Activated naive CD8-positive, alpha-beta T cell treated with anti-CD3 and anti-CD28 coated beads, Interleukin-2, amount 10 ng/mL, durations not matched to agents 7 days and 5 days (primary cell): ENCODE measurements around the gene CABLES2. TPM values are rescaled to one million over a fixed set of nuclear protein-coding genes. Genes with fewer than 3 reads are reported as not detected.

Source experiments
- ATAC-seq: fragments of 150-1000 bp; cut with Tn5 transposase; one replicate; pipeline ENCODE4 v1.10.0; 2021; ENCODE audit warnings: low read depth, moderate library complexity
- POLR2A ChIA-PET: fragments of 350-600 bp; sonication (Branson Sonifier 250); formaldehyde crosslinking; loops from one replicate; lab custom pipeline; 2021; ENCODE audit warnings: antibody characterized with exemption; lab: Charles Lee
- DNase-seq: peaks from one replicate; pipeline ENCODE4 v3.0.0; 2021
- H3K27ac Mint-ChIP-seq: one replicate; pipeline ENCODE4 v1.8.0; 2022; ENCODE audit warnings: mild to moderate bottlenecking, mixed read lengths
- H3K27me3 Mint-ChIP-seq: one replicate; pipeline ENCODE4 v1.8.0; 2022; ENCODE audit warnings: mild to moderate bottlenecking, moderate library complexity, mixed read lengths
- H3K36me3 Mint-ChIP-seq: one replicate; pipeline ENCODE4 v1.8.0; 2021; ENCODE audit warnings: mild to moderate bottlenecking, mixed read lengths
- H3K4me1 Mint-ChIP-seq: one replicate; pipeline ENCODE4 v1.8.0; 2021; ENCODE audit warnings: mixed read lengths
- H3K4me3 Mint-ChIP-seq: one replicate; pipeline ENCODE4 v1.8.0; 2022; ENCODE audit warnings: mild to moderate bottlenecking, moderate library complexity, mixed read lengths
- H3K9me3 Mint-ChIP-seq: one replicate; pipeline ENCODE4 v1.8.0; 2021; ENCODE audit warnings: mixed read lengths
- total RNA-seq, 2 experiments: library from RNA; stranded (reverse); gene quantifications; one replicate each; pipeline ENCODE4 v1.2.3, GENCODE V29; 2021

The CABLES2 gene
- total RNA-seq, 2 experiments from 2014 or later, result 12.1 to 14.4 TPM

DNA sequence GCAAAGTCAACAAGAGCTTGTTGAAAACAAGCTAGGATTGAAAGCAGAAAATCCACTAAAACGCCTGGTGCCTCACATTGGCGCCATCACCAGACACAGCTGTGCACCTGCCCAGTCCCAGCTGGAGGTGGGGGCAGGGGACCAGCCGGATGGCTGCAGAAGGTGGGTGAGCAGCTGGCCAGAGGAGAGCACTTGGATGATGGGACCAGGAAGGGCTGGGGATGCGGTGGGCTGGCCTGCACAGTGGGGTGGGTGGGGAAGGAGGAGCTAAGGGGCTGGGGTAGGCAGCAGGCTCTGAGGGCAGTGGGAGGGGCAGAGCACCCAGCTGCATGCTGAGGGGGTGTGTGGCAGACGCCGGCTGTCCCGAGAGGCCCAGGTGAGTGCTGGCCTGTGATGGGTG lies 7.1 kb downstream of the CABLES2 start:
- POLR2A ChIA-PET, result interaction anchor here (1.1 kb wide), 1 partner anchor 13 kb away, joined by 6 read pairs; the partner anchor contains the start of gene RPS21
- H3K4me1 Mint-ChIP-seq, result peaks cover 2% of the 10 kb centered on the region
- no peak for DNase-seq
- H3K9me3 Mint-ChIP-seq, result peaks cover 6% of the 10 kb centered on the region
- ATAC-seq, result no peak
- no peak overlapping the region for H3K4me3 Mint-ChIP-seq
- peaks cover 8% of the 10 kb centered on the region for H3K36me3 Mint-ChIP-seq
- H3K27me3 Mint-ChIP-seq, result no peaks in the 10 kb centered on the region
- H3K27ac Mint-ChIP-seq, result no peak overlapping the region

GRCh38 chr20:62398120-62398821 lies 8.8 kb downstream of the CABLES2 start:
- Mint-ChIP-seq H3K36me3 (peaks cover 8% of the 10 kb centered on the region), H3K27me3 (no peaks in the 10 kb centered on the region), H3K4me1 (no peaks in the 10 kb centered on the region), H3K4me3 (no peak overlapping the region), H3K9me3 (peaks cover 6% of the 10 kb centered on the region), H3K27ac (peak overlapping the region; percentile 34)
- POLR2A ChIA-PET, result no interaction called here
- ATAC-seq, result no peak
- DNase-seq, result no peak

GRCh38 chr20:62396367-62397239 lies 10.5 kb downstream of the CABLES2 start:
- Mint-ChIP-seq H3K27ac (no peak overlapping the region), H3K4me1 (no peaks in the 10 kb centered on the region), H3K27me3 (no peaks in the 10 kb centered on the region), H3K9me3 (peaks cover 6% of the 10 kb centered on the region), H3K4me3 (no peak overlapping the region), H3K36me3 (peaks cover 8% of the 10 kb centered on the region)
- ATAC-seq (no peak), DNase-seq (no peak)
- POLR2A ChIA-PET, result interaction anchor here (1.3 kb wide), 1 partner anchor 10 kb away, joined by 3 read pairs; the partner anchor contains the start of gene RPS21

DNA sequence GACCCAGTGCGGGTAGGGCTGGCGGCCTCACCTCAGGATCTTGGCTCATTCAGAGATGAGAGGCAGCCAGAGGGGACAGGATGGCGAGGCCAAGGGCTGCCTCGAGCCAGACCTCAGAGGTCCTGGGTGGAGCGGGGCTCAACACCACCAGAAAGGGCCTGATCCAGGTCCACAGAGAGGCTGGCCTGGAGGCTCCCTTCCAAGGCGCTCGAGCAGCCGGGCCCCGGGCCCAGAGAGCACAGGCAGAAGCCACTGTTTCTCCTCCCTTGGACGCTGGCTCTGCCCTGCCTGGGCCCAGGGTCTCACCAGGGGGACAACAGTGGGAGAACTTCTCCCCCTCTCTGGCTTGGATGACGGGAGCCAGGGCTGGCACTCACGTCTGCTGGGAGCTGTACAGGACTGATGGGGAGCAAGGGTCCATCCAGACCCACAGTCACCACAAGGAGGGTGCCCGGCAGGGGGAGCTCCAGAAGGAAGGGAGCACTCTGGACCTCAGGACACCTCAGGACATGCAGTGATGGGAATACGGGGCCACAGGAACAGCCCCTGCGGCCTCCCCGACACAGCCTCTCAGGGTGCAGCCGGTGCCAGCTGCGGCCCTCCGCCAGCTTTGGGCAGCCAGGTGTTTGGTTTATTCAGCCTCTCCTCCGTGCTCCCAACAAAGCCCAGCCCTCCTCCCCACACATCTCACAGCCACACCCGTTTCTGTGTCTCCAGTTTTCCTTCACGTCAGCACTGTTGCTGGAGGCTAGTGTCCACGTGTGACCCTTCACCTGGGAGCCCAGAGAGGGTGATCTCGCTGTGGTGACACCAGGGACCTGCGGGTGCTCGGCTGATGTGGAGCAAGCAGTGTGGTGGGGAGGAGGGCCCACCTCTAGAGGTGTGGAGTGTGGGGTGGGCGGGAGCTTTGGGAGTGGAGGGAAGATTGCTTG lies 11.5 kb downstream of the CABLES2 start:
- H3K4me1 Mint-ChIP-seq, result no peaks in the 10 kb centered on the region
- no peak overlapping the region for H3K4me3 Mint-ChIP-seq
- H3K27me3 Mint-ChIP-seq, result no peaks in the 10 kb centered on the region
- H3K36me3 Mint-ChIP-seq, result peaks cover 8% of the 10 kb centered on the region
- DNase-seq (no peak), ATAC-seq (no peak)
- H3K27ac Mint-ChIP-seq, result no peak overlapping the region
- peaks cover 6% of the 10 kb centered on the region for H3K9me3 Mint-ChIP-seq
- POLR2A ChIA-PET, result interaction anchor here (1.0 to 1.3 kb wide), 2 partner anchors 9 to 221 kb away, joined by 3 read pairs; partner anchors contain the start of gene RPS21

DNA sequence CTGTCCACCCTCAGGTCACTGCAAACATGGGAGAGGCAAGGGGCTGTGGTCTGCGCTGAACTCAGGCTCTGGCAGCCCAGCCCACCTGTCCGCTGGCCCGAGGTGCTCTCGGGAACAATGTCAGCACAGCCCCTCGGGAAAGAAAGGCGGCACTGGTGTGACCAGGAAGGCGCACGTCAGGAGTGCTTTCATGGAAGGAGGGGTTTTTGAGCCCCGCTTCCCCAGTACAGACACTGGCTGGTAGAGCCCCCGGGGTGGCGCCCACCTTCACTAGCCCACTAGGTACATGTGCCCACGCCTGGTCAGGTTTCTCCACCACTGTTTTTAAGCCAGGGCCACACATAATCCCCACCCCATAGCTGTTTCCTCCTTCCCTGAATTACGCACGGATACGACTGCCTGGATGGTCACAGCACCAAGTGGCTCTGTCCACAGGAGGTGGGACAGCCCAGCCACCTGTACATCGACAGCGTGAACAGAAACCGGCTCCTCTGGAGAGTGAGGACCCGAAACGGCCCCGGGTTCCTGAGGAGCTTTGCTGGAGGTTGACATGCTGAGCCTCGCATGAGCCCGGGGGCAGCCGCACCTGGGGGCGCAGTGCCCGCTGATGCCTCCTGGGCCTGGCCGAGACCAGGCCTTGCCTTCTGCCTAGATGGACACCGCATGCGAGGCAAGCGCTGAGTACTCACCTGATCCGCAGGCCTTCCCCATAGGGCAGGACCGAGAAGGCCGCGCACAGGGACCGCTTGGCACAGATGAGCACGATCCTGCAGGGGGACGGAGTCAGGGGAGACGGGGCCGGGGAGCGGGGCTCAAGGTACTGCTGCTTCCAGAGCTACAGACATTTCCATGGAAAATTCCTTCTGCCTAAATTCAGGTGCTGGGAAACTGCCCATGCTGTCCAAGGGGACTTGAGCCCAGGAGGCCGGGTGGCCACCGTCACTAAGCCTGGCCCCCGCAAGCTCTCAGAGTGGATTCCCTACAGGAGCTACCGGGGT lies 12.5 kb downstream of the CABLES2 start:
- peaks cover 8% of the 10 kb centered on the region for H3K36me3 Mint-ChIP-seq
- POLR2A ChIA-PET, result interaction anchor here (1.0 kb wide), 1 partner anchor 222 kb away, joined by 3 read pairs; no protein-coding TSS in a partner anchor
- ATAC-seq (no peak), DNase-seq (no peak)
- H3K27me3 Mint-ChIP-seq, result no peaks in the 10 kb centered on the region
- peaks cover 6% of the 10 kb centered on the region for H3K9me3 Mint-ChIP-seq
- no peak overlapping the region for H3K4me3 Mint-ChIP-seq
- no peaks in the 10 kb centered on the region for H3K4me1 Mint-ChIP-seq
- H3K27ac Mint-ChIP-seq, result no peak overlapping the region

- ATAC-seq, result no peak
- Mint-ChIP-seq H3K36me3 (peaks cover 11% of the 10 kb centered on the region), H3K9me3 (peaks cover 6% of the 10 kb centered on the region), H3K27ac (no peak overlapping the region), H3K4me3 (no peak overlapping the region), H3K4me1 (peaks cover 3% of the 10 kb centered on the region), H3K27me3 (no peaks in the 10 kb centered on the region)
- DNase-seq, result no peak
- POLR2A ChIA-PET, result no interaction called here
These were observed 13.3 kb downstream of the CABLES2 start for GRCh38 chr20:62393830-62394229.

GRCh38 chr20:62393335-62393665 lies 13.8 kb downstream of the CABLES2 start:
- Mint-ChIP-seq H3K4me3 (no peak overlapping the region), H3K27ac (no peak overlapping the region), H3K36me3 (peaks cover 16% of the 10 kb centered on the region), H3K4me1 (peaks cover 8% of the 10 kb centered on the region), H3K9me3 (peaks cover 6% of the 10 kb centered on the region), H3K27me3 (no peaks in the 10 kb centered on the region)
- ATAC-seq (no peak), DNase-seq (no peak)
- POLR2A ChIA-PET, result no interaction called here

GRCh38 chr20:62392621-62393334 lies 14.3 kb downstream of the CABLES2 start:
- POLR2A ChIA-PET, result no interaction called here
- H3K27ac Mint-ChIP-seq, result no peak overlapping the region
- DNase-seq (no peak), ATAC-seq (no peak)
- peaks cover 15% of the 10 kb centered on the region for H3K36me3 Mint-ChIP-seq
- H3K9me3 Mint-ChIP-seq, result peaks cover 2% of the 10 kb centered on the region
- no peak overlapping the region for H3K4me3 Mint-ChIP-seq
- no peaks in the 10 kb centered on the region for H3K27me3 Mint-ChIP-seq
- peaks cover 13% of the 10 kb centered on the region for H3K4me1 Mint-ChIP-seq

DNA sequence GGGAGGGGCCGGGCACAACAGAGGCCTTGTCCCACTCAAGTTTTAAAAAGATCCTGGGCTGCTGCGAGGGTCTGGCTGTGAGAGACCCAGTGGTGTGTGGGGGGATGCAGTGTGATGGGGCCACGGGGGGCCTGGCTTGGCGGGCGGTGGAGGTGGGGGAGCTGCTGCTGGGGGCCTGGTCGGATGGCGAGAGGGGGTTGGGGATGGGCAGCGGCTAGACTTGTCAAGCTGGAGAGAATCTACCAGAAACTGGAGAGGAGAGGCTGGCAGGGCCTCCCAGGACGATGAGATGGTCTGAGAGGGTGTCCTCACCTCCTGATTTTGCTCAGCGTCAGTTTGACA lies 15.0 kb downstream of the CABLES2 start:
- H3K4me1 Mint-ChIP-seq, result peaks cover 15% of the 10 kb centered on the region
- DNase-seq (no peak), ATAC-seq (no peak)
- no peak overlapping the region for H3K4me3 Mint-ChIP-seq
- no peaks in the 10 kb centered on the region for H3K27me3 Mint-ChIP-seq
- H3K9me3 Mint-ChIP-seq, result no peaks in the 10 kb centered on the region
- no peak overlapping the region for H3K27ac Mint-ChIP-seq
- peaks cover 18% of the 10 kb centered on the region for H3K36me3 Mint-ChIP-seq
- POLR2A ChIA-PET, result no interaction called here

DNA sequence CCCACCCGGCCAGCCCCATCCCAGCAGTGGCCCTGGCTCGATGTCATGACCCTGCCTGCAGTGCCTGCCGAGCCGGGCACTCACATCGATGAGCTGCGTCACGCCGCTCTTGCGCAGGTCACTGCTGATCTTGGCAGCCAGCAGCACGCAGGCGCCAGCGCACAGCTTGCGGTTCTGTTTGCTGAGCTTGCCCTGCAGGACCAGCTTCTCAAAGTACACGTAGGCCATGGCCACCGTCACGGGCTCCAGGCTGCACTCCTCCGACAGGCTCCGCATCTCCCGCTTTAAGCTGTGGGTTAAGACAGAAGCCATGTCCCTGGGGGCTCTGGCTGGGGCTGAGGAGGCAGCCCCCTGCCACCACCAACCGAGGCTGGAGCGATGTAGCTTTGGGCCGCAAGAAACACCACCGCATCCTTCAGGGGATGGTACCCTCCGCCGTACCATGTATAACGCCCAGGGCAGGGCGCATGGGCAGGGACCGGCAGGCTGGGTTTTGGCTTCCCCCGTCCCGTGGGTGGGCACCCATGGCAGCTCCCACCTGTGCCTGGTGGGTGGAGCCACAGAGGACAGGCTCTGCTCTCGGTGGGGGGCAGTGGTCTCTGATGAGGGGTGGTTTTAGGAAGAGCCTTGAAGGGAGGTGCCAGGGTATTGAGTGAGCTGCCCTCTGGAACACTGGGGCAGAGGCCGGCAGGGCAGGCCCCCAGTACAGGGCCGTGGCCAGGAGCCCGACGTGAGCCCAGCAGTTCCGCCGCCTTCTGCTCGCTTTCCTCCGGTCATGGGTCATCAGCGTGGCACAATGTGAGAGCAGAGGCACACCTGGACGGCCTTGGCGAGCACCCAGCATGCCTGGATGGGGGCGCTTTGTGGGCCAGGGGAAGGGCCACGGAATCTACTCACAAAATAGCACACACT lies 15.7 kb downstream of the CABLES2 start:
- no peak for DNase-seq
- H3K27ac Mint-ChIP-seq, result no peak overlapping the region
- H3K4me1 Mint-ChIP-seq, result peaks cover 15% of the 10 kb centered on the region
- no peak for ATAC-seq
- no peak overlapping the region for H3K4me3 Mint-ChIP-seq
- H3K36me3 Mint-ChIP-seq, result peaks cover 18% of the 10 kb centered on the region
- POLR2A ChIA-PET, result no interaction called here
- no peaks in the 10 kb centered on the region for H3K9me3 Mint-ChIP-seq
- H3K27me3 Mint-ChIP-seq, result no peaks in the 10 kb centered on the region
